Tibial nerve (tissue), 4 donors: Measurements from ENCODE around the gene MAST3.

Source experiments
- CTCF ChIP-seq, 5 experiments: fragments of 200-600 bp in 3 of 5; fragments of 450-650 bp in 2 of 5; sonication (generic) in 3 of 5; IDR thresholded peaks; one replicate each; pipeline ENCODE4 v1.5.1; 2016 to 2019; ENCODE audit warnings: antibody characterized with exemption in 5 of 5, mild to moderate bottlenecking in 3 of 5, moderate library complexity in 2 of 5
- EP300 ChIP-seq, 2 donors: sonication (generic); formaldehyde crosslinking; IDR thresholded peaks; one replicate each; pipeline ENCODE4 v1.6.1; 2017; ENCODE audit warnings: antibody characterized with exemption in 2 of 2, mild to moderate bottlenecking in 1 of 2
- POLR2A ChIP-seq, 2 donors: fragments of 450-650 bp; IDR thresholded peaks; one replicate each; pipeline ENCODE4 v1.6.1; 2017; ENCODE audit warnings: antibody characterized with exemption in 2 of 2, mild to moderate bottlenecking in 2 of 2, moderate library complexity in 2 of 2

- no peak for TF ChIP-seq EP300 (IDR thresholded peaks at IDR 0.05)
- no peak for TF ChIP-seq CTCF (IDR thresholded peaks at IDR 0.05)
- no peak for TF ChIP-seq POLR2A (IDR thresholded peaks at IDR 0.05)
Observed at GRCh38 chr19:18104793-18105131, 7.2 kb downstream of the MAST3 start.
